HG03135 (cell line): ENCODE measurements around the gene CTNNA3.

Experiments
- ATAC-seq: cut with Tn5 transposase; IDR thresholded peaks from one replicate; pipeline ENCODE4 v1.9.1; 2021; ENCODE audit warnings: mild to moderate bottlenecking, moderate library complexity; ENCODE audit not compliant: unreplicated experiment

The CTNNA3 gene

GRCh38 chr10:66622050-66622449 lies 1073.9 kb downstream of the CTNNA3 start:
- ATAC-seq, result no peak

GRCh38 chr10:66604195-66604594 lies 1091.8 kb downstream of the CTNNA3 start:
- no peak for ATAC-seq

GRCh38 chr10:66591865-66592264 lies 1104.1 kb downstream of the CTNNA3 start:
- ATAC-seq, result no peak

- ATAC-seq, result no peak
Observed at GRCh38 chr10:66587680-66588050, 1108.3 kb downstream of the CTNNA3 start.

DNA sequence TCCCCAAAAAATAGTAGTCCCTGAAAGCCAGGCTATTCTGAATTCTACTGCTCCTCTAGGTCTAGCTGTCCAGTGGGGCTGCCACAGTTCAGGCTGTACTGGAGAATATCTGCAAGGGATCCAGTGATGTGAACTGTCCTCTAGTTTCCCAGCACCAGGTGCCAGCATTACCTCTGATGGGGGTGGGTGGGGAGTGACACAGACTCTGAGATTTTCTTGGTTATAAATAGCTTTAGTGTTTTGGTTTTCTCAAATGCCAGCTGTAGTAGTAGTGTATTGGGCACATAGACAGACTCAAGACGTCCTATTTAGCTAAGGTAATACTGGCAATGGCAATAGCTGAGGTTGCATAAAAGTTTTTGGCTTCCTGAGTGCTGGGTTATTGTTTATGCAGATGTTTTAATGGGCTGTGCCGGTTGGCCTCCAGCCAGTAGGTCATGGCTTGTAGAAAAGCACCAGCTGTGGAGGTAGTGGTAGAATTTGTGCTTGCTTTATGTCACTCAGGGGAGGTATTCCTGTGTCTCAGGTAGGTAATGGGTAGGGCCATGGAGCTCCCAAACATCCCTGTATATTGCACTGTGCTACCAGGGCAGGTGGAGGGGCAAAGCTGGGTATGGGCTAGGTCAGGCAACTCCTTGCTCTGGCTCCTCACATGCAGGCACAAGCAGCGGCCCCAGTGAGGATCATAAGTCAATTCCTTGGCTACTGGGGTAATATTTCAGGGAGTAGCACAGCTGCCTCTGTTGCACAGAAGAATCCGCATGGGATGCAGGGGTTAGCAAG lies 1108.9 kb downstream of the CTNNA3 start:
- ATAC-seq, result no peak

DNA sequence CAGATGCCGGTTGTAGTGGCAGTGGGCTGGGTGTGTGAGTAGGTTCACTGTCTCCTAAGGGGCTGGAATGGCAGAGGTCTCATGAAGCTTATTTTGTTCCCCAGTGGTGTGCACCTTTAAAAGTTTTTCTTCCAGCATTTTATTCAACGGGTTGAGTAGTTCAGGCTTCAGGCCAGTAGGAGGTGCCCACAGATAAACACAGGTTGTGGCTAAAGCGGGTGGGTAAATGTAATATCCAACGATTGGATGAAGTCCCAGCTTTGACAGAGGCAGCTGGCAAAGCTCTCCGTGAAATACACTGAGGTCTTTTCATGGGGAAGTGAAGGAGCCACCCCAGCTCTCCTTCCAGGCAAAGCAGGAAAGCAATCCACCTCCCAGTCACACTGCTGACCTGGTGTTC lies 1109.9 kb downstream of the CTNNA3 start:
- ATAC-seq, result no peak

GRCh38 chr10:66575251-66575855 lies 1120.6 kb downstream of the CTNNA3 start:
- no peak for ATAC-seq

- no peak for ATAC-seq
Observed at GRCh38 chr10:66572700-66573099, 1123.3 kb downstream of the CTNNA3 start.

- no peak for ATAC-seq
Observed at GRCh38 chr10:66565999-66566398, 1130.0 kb downstream of the CTNNA3 start.

GRCh38 chr10:66564287-66564686 lies 1131.7 kb downstream of the CTNNA3 start:
- no peak for ATAC-seq

- ATAC-seq, result no peak
Observed at GRCh38 chr10:66555061-66555460, 1140.9 kb downstream of the CTNNA3 start.

DNA sequence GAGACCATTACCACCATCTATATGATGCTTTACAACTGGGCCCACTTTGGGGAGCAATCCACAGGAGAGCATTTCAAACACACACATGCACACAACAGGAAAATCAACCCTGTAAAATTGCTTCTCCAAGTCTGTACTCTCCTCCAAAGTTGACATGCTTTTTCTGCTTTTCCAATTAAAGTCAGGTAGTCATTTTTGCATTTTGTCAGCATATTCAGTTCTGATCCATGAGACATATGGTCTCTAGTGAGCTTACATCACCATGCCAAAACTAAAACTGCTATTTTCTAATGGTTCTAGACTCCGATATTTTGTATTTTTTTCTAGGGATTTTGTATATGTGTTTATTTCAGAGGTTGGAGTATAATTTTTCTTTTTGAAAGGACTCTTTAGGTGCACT lies 1143.7 kb downstream of the CTNNA3 start:
- ATAC-seq, result no peak

DNA sequence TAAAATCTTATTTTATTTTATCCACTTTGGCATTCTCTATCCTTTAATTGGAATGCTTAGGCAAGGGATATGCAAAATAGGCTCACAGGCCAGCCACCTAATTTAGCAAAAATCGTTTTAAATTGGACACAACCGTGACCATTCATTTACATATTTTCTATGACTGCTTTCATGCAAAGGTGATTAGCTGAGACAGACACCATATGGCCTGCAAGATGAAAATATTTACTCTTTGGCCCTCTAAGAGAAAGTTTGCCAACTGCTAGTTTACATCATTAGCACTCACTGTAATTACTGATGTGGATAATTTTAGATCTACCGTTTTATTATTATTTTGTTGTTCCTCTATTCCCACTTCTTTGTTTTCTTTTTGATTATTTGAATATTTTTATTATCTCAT lies 1145.6 kb downstream of the CTNNA3 start:
- ATAC-seq, result no peak

GRCh38 chr10:66538908-66539307 lies 1157.1 kb downstream of the CTNNA3 start:
- ATAC-seq, result no peak

- no peak for ATAC-seq
Observed at GRCh38 chr10:66538371-66538770, 1157.6 kb downstream of the CTNNA3 start.

DNA sequence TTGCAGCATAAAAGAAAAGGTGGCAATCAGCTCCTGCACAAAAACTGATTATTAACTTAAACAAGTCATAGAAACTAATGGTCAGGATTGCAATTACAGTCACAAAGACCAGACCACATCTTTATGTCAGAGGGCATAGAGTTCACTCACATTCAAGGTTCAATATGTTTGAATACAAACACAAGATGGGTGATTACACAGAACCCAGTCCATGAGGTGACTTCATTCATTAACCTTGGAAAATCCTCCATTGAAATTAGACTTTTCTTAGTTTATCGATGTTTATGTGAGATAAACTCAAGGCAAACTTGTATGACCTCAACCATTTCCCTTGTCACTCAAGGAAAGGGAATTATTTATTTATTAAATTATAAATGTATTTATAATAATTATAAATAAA lies 1158.8 kb downstream of the CTNNA3 start:
- ATAC-seq, result no peak

GRCh38 chr10:66535439-66535838 lies 1160.6 kb downstream of the CTNNA3 start:
- no peak for ATAC-seq

GRCh38 chr10:66534866-66535265 lies 1161.1 kb downstream of the CTNNA3 start:
- no peak for ATAC-seq

DNA sequence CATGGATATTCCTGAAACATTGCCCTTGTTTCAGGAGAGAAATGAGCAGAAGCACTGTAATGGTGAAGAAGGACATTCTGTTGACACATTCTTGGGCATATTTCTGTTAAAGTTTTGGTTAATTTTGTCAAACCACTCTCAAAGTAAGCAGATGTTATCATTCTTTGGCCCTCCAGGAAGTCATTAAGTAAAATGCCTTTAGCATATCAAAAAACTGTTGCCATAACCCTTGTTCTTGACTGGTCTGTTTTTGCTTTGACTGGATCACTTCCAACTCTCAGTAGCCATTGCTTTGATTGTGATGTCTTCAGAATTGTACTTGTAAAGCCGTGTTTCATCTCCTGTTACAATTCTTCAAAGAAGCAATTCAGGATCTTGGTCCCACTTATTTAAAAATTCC lies 1174.5 kb downstream of the CTNNA3 start:
- ATAC-seq, result no peak

GRCh38 chr10:66519616-66520015 lies 1176.4 kb downstream of the CTNNA3 start:
- ATAC-seq, result no peak

GRCh38 chr10:66514666-66515065 lies 1181.3 kb downstream of the CTNNA3 start:
- no peak for ATAC-seq

- ATAC-seq, result no peak
Observed at GRCh38 chr10:66513504-66513903, 1182.5 kb downstream of the CTNNA3 start.
